Caki2 (cell line): ENCODE results near the gene LILRB3. TPM values are rescaled to one million over a fixed set of nuclear protein-coding genes. Genes with fewer than 3 reads are reported as not detected.
A peak's percentile ranks its signal among the peaks of the same experiment; 100 is the strongest.
"Not testable (repeated sequence)": the region's sequence is repeated elsewhere in the genome, so short reads cannot be mapped to it uniquely, and the experiment has no call there.

Source experiments
- DNase-seq: peaks from one replicate; pipeline ENCODE4 v3.0.0-alpha.2; 2015; ENCODE audit warnings: low read depth
- in situ Hi-C: cut with HindIII; loops from 2 replicates; pipeline ENCODE4 v1.10.0; 2016; ENCODE audit warnings: low sequenced_read_pairs, low pct_unique_long_range_greater_than_20kb, mixed read lengths
- total RNA-seq: library from RNA; depleted of rRNA; stranded (reverse); fragments of >200 nt; shearing (Covaris generic); gene quantifications from 2 replicates; pipeline ENCODE4 v1.2.3, GENCODE V29; 2014; ENCODE audit warnings: low replicate concordance

Gene LILRB3
- total RNA-seq, 1 experiment from 2014 or later: not detected

DNA sequence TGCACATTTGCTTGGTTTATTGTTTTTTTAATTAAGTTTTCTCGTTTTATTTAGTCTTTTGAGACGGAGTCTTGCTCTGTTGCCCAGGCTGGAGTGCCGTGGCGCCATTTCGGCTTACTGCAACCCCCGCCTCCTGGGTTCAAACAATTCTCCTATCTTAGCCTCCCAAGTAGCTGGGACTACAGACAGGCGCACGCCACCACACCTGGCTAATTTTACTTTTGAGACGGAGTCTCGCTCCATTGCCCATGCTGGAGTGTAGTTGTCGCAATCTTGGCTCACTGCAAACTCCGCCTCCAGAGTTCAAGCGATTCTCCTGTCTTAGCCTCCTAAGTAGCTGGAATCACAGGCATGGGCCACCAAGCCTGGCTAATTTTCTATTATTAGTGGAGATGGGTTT, 20.8 kb downstream of the LILRB3 start:
- in situ Hi-C loops: no loop called here

DNA sequence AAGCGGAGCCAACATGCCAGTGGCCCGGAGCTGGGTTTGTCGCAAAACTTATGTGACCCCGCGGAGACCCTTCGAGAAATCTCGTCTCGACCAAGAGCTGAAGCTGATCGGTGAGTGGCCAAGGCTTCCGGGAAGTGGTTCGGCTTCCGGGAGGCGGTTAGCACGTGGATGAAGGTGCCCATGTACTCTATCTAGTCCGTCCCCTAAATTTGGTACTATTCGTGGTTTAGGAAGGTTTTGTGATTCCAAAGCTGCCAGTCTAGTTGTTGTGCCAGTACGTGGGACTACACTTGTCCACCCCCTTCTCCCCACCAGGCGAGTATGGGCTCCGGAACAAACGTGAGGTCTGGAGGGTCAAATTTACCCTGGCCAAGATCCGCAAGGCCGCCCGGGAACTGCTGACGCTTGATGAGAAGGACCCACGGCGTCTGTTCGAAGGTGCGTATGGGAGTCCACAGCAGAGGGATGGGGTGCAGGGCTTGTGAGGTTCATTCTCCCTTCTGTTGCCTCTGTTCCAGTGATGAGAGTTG, 21.6 kb downstream of the LILRB3 start:
- in situ Hi-C loops: no loop called here
- no peak for DNase-seq

More for the DNA sequence above, 20.8 kb downstream of the LILRB3 start:
- DNase-seq: peak; percentile 61

DNA sequence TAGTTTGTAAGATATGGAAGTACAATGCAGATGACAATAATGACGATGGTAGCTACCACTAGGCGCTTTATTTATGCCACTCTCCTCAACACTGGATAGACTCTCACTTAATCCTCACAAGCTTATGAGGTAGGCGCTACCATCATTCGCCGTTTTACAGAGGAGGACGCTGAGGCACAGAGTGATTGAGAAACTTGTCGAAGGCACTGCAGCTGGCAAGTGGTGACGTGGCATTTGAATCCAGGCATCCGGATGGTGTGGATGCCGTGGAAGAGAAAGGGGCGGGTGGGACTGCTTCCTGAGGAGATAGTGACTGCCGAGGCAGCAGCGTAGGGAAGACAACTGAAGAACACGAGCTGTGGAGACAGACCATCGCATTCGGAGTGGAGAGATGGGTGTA, 23.4 kb downstream of the LILRB3 start:
- DNase-seq: no peak
- in situ Hi-C loops: no loop called here

DNA sequence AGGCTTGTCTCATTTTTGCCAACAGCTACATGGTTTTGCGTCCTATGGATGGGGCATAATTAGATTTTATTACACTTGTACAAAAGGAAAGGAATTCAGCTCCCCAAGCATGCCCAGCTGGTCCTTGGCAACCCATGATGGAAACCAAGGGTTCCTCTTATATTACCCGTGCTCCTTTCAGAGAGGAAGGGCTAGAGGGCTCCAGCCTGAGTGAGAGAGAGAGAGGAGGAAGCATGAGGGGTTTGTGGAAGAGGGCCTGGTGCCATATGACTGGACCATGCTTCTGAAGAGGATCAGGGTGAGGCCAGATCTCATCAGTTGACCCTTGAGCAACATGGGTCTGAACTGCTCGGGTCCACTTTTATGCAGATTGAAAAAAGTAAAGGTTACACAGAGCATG, 25.7 kb downstream of the LILRB3 start:
- DNase-seq: no peak
- in situ Hi-C loops: no loop called here

DNA sequence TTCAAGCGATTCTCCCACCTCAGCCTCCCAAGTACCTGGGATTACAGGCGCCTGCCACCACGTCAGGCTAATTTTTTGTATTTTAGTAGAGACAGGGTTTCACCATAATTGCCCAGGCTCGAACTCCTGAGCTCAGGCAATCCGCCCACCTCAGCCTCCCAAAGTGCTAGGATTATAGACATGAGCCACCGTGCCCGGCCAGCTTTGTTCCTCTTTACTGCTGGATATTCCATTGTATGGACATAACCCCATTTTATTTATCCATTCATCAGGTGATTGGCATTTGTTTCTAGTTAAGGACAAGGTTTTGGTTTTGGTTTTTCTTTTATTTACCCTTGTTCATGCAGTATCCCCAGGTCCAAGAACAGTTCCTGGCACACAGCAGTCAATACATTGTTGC, 26.3 kb downstream of the LILRB3 start:
- no peak for DNase-seq
- in situ Hi-C loops: no loop called here

DNA sequence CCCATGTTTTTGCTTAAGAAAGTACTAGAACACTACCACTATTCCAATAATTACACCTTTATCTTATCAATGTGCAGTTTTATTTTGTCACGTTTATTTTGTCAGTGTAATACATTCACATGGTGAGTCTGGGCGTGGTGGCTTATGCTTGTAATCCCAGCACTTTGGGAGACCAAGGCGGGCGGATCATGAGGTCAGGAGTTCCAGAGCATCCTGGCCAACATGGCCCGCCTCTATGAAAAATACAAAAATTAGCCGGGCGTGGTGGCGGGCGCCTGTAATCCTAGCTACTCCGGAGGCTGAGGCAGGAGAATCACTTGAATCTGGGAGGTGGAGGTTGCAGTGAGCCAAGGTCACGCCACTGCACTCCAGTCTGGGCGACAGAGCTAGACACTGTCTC, 28.3 kb downstream of the LILRB3 start:
- in situ Hi-C loops, DNase-seq: not testable (repeated sequence)

DNA sequence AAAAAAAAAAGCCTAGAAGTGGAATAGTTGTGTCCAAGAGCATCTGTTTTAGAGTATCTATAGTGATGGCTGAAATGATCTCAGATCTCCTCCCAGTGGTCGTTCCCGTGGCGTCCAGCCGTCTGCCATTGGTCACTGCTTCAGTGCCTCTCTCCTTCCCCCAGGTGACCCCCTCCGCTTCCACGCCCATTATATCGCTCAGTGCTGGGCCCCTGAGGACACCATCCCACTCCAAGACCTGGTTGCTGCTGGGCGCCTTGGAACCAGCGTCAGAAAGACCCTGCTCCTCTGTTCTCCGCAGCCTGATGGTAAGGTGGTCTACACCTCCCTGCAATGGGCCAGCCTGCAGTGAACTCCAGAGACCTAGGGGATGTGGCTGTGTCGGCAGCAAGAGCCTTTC, 29.8 kb downstream of the LILRB3 start:
- in situ Hi-C loops: no loop called here
- DNase-seq: no peak

DNA sequence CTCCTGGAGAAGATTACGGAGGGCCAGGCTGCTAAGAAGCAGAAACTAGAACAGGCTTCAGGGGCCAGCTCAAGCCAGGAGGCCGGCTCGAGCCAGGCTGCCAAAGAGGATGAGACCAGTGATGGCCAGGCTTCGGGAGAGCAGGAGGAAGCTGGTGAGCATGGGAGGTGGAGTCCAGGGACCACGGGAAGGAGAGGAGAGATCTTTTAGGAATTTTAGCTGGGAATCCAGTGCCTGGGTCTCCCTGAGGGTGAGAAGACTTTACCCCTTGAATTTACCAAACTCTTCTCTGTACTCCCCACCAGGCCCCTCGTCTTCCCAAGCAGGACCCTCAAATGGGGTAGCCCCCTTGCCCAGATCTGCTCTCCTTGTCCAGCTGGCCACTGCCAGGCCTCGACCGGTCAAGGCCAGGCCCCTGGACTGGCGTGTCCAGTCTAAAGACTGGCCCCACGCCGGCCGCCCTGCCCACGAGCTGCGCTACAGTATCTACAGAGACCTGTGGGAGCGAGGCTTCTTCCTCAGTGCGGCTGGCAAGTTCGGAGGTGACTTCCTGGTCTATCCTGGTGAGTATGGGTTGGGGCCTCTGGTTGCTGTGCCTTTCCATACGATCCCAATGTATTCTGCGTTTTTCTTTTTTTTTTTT, 30.9 kb downstream of the LILRB3 start:
- in situ Hi-C loops: no loop called here

DNA sequence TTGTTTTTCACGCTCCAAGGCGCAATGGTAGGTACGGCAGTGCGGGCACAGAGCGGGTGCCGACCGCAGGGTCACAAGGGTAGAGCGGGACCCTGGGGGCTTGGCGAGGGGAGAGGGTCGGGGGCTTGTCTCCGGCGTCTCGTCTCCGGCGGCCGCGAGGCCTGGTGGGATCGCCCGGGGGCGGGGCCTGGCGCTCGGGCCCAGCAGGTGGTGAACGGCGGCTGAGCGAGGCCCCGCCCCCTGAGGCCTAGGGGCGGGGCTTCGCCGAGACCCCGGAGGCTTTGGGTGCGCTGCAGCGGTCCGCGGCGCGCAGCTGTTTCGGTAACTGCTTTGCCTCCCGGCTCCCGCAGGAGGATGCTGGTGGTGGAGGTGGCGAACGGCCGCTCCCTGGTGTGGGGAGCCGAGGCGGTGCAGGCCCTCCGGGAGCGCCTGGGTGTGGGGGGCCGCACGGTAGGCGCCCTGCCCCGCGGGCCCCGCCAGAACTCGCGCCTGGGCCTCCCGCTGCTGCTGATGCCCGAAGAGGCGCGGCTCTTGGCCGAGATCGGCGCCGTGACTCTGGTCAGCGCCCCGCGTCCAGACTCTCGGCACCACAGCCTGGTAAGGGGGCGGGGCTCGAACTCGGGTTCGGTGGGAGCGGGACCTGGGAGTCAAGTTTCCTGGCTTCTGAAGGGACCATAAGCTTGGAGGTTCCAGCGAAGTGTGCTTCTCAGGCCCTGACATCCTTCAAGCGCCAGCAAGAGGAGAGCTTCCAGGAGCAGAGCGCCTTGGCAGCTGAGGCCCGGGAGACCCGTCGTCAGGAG, 31.6 kb downstream of the LILRB3 start, which contains the start of gene TSEN34:
TSS of gene TSEN34 (plus strand) at position 298 of the 800 bp plus-strand sequence. CDS start at position 355, 57 bp downstream.
- in situ Hi-C loops: no loop called here
- no peak for DNase-seq

More for the DNA sequence above, 30.9 kb downstream of the LILRB3 start:
- no peak for DNase-seq

DNA sequence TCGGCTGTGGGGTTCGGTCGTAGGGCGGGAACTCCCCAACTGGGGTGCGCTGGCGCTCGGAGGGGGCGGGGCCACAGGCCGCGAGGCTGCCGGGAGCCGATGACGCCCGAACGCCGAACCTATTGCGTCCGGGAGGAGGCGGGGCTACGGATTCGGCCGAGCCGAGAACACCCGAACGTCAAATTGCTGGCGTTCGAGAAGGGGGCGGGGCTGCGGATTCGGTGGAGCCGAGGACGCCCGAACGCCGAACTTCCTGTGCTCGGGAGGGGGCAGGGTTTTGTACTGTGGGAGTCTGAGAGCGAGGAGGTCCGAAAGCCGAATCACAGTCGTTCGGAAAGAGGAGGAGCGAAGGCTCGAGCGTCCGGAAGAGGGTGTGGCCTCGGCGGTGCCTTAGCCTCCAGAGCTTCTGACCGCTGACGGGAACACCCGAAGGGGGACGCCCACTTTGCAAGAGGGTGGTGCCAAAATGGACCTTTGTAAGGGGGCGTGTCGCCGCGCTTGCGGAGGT, 32.2 kb downstream of the LILRB3 start:
- in situ Hi-C loops: no loop called here
- peak; percentile 100 for DNase-seq

DNA sequence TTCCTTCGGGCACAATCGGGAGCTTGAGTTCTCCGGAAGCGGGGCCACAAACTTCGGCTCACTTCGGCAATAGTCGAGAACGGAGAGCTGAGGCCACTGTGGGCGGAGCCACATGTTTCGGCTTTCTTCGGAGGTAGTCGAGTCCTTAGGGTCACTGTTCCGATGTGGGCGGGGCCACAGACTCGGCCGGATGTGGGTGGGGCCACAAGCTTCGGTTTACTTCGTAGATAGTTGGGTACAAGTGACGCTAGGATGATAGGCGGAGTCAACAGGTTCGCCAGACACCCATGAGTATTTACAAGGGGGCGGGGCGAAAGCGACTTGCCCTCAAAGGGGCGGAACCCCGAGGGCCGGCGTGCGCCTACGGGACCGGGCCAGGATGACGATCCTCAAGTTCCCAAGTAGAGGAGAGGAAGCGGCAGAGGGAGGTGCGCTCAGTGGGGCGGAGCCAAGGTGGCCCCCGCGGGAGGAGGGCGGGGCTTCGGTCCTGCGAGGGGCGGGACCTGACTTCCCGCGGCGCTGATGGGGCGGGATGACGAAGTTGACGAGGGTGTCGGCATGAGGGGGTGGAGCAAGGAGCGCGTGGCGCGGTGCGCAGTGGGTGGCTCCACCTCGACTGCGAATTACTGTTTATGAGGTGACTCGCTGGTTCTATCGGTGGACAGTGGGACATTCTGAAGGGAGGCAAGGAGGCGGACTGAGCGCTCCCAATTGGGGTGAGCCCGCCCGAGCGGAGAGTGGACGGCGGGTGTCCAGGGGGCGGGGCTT, 32.9 kb downstream of the LILRB3 start:
- peak; percentile 100 for DNase-seq
- in situ Hi-C loops: no loop called here

DNA sequence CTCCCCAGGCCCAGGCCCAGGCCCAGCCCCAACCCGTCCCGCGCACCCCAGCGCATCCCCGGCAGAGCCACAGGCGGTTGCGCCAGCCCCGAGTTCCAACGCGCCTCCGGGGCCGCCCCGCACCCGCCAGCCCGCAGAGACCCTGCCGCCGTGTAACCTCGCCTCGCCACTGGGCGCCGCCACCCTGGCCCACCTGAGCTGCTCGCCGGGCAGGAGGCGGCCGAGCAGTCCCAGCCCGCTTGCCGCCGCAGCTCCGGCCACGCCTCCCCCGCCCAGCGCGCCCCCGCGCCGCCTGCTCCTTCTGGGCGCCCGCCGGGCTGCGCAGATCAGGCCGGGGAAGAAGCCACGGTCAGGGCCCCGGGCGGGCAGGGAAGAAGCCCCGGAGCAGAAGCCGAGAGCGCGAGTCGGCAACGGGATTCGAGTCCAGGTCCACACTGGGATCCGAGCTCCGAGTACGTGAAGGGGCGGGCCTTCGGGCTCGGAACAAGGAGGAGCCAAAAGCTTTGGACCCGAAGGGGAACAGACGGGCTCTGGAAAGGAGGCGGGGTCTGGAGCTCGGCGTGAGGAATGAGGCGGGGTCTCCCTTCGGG, 33.6 kb downstream of the LILRB3 start, which contains the start of gene MBOAT7:
TSS of gene MBOAT7 (minus strand) at position 436 of the 590 bp plus-strand sequence. CDS start 1,072 bp downstream, outside the sequence.
- in situ Hi-C loops: no loop called here
- DNase-seq: no peak

DNA sequence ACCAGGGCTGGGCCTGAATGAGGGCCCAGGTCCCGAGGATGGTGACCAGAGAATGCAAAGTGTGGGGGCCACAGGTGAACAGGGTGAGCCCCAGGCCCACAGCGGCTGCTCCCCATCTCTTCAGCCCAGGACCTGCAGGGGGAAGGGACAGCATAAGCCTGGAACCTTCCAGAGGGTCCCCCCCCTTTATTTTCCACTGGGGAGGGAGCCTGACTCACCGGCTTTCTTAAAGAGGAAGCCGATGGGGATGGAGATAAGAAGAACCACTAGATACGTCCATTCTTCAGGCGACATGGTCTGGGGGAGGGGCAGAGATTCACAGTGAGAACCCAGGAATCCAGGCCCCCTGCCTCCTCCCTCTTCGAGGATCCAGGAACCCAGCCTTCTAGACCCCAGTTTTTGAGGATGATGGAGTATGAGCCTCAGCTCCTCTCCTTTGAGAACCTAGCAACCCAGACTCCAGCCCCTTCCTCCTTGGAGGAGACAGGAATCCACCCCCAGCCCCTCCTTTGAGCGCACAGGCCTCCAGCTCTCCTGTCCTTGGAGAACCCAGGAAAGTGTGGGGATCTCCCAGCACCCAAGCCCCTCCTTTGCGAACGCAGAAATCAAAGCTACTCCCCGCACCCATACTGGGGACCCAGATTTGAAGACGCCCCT, 34.5 kb downstream of the LILRB3 start:
- in situ Hi-C loops: no loop called here
- peak; percentile 51 for DNase-seq

DNA sequence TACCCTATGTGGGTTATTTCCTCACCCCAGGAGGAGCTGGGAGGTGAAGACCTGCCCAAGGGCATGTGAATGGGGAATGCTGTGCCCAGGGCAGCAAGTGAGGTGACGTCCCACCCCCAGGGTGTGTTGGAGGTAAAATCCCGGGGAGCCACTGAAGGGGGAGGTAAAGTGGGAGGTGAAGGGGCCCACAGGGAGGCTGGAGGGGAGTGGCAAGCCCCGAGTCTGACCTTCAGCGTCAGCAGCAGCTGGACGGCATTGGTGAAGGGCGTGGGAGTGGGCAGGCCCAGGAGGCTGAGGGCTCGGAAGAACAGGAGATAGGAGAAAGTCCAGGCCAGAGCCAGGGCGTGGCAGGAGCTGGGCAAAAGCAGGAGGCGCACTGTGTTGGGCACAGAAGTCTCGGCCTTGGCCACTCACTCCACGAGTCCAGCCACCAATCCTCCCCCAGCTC, 35.8 kb downstream of the LILRB3 start:
- no peak for DNase-seq
- in situ Hi-C loops: no loop called here

DNA sequence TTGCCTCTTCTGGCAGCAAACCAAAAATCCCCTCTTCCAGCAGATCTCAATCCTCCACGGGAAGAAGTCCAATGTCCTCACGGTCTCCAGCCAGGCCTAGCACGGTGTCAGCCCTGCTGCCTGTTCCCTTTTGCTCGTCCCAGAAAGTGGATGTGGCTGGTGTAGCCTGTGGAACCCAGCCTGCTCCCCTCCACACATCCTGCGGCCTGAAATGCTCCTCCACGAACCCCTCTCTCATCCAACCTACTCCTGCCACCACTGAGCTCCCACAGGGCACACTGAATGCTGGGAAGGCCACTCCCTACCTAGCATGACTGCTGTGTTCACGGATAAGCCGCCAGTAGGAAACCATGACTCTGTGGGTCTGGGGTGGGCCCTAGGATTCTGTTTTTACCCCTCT, 36.5 kb downstream of the LILRB3 start:
- in situ Hi-C loops: no loop called here
- no peak for DNase-seq

DNA sequence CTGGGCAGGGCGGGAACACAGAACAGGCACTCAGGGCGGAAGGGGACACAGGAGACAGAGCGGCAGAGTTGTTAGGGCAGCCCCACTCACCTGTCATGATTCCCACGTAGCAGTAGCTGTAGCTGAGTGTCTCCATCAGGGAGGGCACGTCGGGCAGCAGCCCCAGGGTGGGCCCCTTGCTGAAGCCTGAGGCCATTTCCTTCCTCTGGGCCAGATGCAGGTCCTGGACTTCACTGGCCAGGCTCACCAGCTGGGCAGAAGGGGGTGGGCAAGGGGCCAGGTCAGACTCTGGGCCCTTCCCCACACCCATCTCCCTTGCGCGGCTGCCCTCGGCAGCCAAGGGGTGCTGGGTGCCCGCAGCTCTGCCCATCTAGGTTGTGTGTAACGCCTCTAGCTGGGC, 39.4 kb downstream of the LILRB3 start:
- in situ Hi-C loops: no loop called here
- no peak for DNase-seq

DNA sequence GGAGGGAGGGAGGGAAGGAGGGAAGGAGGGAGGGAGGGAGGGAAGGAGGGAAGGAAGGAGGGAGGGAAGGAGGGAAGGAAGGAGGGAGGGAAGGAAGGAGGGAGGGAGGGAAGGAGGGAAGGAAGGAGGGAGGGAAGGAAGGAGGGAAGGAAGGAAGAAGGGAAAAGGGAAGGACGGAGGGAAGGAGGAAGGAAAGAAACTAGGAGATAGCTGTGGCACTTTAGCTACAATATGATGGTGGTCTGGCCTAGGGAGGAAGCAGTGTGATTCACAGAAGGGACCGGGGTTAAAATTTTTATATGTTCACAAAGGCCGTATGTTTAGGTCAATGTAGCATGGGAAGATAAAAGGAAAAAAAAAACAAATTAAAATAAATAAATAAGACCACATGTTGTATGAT, 40.9 kb downstream of the LILRB3 start:
- DNase-seq, in situ Hi-C loops: not testable (repeated sequence)
